Tibial nerve (tissue), 3 donors: ENCODE results near the gene ZBTB20.

Source experiments
- CTCF ChIP-seq, 5 experiments: fragments of 200-600 bp in 3 of 5; fragments of 450-650 bp in 2 of 5; sonication (generic) in 3 of 5; IDR thresholded peaks; one replicate each; pipeline ENCODE4 v1.5.1; 2016 to 2019; ENCODE audit warnings: antibody characterized with exemption in 5 of 5, mild to moderate bottlenecking in 3 of 5, moderate library complexity in 2 of 5
- POLR2A ChIP-seq, 2 donors: fragments of 450-650 bp; IDR thresholded peaks; one replicate each; pipeline ENCODE4 v1.6.1; 2017; ENCODE audit warnings: antibody characterized with exemption in 2 of 2, mild to moderate bottlenecking in 2 of 2, moderate library complexity in 2 of 2

DNA sequence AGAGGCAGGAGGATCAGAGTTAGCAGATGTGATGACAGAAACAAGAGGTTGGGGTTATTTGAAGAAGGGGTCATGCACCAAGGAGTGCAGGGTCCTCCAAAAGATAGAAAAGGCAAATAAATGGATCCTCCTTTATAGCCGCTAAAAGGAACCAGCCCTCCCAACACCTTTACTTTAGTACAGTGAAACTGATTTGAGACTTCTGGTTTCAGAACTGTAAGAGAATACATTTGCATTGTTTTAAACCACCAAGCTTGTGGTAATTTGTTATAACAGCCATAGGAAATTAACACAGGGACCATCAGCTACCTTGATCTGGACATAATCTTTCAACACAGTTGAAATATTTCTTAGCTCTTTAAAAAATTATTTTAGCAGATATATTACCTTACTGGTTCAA lies 686.6 kb downstream of the ZBTB20 start:
- TF ChIP-seq CTCF (IDR thresholded peaks at IDR 0.05) (no peak), POLR2A (IDR thresholded peaks at IDR 0.05) (no peak)
